ENCODE measurements around the gene DDIT4. TPM values are rescaled to one million over a fixed set of nuclear protein-coding genes. Genes with fewer than 3 reads are reported as not detected.
A peak's percentile ranks its signal among the peaks of the same experiment; 100 is the strongest.

The DDIT4 gene
- total RNA-seq, 1 donor: 52.4 TPM

DNA sequence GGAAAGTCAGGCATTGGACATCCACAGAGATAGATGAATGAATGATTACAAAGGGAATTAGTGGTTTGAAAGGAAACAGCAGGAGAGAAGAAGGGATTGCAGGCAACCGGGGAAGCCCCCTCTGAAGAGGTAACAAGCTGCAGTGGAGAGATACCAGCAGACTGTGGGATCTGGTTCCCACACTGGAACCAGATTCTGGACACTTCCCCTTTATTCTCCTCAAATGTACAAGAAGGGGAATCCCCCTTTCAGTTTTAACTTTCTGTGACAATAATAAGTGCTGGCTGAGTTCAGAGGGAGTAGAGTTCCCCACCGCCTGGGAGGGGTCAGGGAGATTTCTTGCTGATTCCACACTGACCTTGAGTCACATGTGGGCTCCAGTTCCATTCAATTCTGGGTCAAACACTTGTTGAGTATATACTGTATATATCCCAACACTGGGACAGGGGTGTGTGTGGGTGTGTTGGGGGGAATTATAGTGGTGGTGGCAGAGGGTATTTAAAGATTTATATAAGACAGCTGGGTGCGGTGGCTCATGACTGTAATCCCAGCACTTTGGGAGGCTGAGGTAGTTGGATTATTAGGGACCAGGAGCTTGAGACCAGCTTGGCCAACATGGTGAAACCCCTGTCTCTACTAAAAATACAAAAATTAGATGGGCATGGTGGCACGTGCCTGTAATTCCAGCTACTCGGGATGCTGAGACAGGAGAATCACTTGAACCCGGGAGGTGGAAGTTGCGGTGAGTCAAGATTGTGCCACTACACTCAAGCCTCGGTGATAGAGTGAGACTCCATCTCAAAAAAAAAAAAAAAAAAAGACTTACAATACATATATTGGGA is 16.5 kb upstream of the DDIT4 start:
- TF ChIP-seq, protein P1, sequence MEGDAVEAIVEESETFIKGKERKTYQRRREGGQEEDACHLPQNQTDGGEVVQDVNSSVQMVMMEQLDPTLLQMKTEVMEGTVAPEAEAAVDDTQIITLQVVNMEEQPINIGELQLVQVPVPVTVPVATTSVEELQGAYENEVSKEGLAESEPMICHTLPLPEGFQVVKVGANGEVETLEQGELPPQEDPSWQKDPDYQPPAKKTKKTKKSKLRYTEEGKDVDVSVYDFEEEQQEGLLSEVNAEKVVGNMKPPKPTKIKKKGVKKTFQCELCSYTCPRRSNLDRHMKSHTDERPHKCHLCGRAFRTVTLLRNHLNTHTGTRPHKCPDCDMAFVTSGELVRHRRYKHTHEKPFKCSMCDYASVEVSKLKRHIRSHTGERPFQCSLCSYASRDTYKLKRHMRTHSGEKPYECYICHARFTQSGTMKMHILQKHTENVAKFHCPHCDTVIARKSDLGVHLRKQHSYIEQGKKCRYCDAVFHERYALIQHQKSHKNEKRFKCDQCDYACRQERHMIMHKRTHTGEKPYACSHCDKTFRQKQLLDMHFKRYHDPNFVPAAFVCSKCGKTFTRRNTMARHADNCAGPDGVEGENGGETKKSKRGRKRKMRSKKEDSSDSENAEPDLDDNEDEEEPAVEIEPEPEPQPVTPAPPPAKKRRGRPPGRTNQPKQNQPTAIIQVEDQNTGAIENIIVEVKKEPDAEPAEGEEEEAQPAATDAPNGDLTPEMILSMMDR (IDR thresholded peaks at IDR 0.05; ENCODE audit: insufficient read depth, low read length): no peak
- DNase-seq (ENCODE audit: low read depth): peak; percentile 38
- H3K4me3 ChIP-seq (ENCODE audit: low read depth, low read length): no peak overlapping the region

DNA sequence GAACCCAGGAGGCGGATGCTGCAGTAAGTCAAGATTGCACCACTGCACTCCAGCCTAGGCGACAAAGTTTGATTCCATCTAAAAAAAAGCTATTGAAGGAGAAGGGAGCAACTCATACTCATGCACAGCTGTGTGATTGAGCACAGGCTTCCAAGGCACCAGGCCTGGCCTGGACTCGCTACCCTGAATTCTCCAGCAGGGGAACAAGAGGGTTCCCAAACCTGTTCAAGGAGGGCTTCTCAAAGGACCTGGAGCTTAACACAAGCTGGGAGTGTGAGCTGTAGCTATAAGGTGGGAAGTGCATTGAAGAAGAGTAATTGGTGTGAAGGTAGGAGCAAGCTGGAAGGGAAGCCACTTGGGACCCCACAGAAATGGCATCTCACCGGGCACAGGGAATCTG is 15.1 kb upstream of the DDIT4 start:
- DNase-seq (ENCODE audit: low read depth): no peak
- TF ChIP-seq, protein P1 (IDR thresholded peaks at IDR 0.05; ENCODE audit: insufficient read depth, low read length): no peak
- H3K4me3 ChIP-seq (ENCODE audit: low read depth, low read length): no peak overlapping the region

DNA sequence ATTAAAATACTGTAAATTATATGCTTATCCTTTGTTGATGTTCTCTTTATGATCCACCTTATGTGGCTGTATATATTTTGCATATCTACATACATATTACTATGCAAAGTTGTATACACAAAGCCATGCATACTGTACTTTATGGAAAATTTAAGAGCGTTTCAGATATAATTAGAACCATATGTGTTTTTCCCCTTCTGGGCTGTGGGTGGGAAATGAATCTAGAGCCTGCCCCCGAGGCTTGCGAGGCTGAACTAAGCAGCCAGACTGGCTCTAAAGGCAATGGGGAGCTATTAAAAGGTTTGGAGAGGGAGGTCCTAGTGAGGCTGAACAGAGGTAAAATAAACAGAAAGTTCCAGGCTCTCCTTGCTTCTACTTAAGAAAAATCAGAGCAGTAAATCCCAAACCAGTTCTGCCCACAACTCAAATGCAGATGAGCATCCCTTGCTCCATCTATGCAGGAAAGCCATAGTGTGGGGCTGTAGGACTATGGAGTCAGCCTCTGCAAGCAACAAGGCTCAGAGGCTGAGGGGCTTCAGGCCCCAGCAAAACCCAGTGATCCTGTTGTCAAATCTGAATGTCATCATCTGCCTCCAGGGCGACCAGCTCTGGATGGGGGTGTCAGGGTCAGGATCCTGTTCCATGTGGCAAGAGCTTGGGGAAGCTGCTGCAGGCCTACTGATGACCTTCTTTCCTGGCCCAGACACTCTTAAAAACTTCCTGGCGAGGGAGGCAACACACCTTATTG is 14.1 kb upstream of the DDIT4 start:
- H3K4me3 ChIP-seq (ENCODE audit: low read depth, low read length): no peak overlapping the region
- DNase-seq (ENCODE audit: low read depth): peak; percentile 81
- TF ChIP-seq, protein P1 (IDR thresholded peaks at IDR 0.05; ENCODE audit: insufficient read depth, low read length): no peak

DNA sequence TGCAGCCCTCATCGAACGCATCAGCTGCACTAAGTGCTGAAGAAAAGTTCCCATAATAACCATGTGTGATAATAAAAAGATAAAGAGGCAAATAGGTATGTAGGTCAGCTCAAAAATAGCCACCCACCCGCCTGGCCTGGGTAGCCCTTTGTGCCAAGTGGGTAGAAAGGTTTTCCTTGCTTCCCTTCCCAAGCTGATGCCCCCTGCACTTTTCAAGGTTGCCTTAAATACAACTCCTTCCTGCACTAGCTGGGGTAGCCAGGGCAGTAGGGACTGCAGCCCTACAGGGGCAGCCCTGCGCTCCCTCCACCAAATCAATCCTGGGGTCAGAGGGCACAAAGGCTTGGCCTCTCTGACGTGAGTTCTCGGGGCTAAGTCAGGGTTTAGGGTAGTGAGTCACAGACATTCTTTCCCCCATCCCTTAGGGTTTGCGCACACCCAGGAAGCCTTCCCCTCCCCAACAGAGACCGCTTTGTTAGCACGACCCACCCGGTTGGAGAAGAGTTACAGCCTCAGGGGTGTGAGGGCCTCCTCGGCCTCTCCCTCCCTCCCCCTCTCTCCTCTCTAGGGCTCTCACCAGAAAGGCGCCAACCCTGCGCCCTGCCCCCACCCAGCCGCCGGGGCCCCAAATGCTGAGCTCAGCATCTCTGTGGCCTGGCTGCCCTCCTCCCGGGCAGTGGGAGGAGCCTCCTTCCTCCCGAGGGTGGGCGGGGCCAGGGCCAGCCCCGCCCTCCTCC is 13.3 kb upstream of the DDIT4 start:
- peak overlapping the region; percentile 22 for H3K4me3 ChIP-seq (ENCODE audit: low read depth, low read length)
- TF ChIP-seq, protein P1 (IDR thresholded peaks at IDR 0.05; ENCODE audit: insufficient read depth, low read length): no peak
- peak; percentile 72 for DNase-seq (ENCODE audit: low read depth)

DNA sequence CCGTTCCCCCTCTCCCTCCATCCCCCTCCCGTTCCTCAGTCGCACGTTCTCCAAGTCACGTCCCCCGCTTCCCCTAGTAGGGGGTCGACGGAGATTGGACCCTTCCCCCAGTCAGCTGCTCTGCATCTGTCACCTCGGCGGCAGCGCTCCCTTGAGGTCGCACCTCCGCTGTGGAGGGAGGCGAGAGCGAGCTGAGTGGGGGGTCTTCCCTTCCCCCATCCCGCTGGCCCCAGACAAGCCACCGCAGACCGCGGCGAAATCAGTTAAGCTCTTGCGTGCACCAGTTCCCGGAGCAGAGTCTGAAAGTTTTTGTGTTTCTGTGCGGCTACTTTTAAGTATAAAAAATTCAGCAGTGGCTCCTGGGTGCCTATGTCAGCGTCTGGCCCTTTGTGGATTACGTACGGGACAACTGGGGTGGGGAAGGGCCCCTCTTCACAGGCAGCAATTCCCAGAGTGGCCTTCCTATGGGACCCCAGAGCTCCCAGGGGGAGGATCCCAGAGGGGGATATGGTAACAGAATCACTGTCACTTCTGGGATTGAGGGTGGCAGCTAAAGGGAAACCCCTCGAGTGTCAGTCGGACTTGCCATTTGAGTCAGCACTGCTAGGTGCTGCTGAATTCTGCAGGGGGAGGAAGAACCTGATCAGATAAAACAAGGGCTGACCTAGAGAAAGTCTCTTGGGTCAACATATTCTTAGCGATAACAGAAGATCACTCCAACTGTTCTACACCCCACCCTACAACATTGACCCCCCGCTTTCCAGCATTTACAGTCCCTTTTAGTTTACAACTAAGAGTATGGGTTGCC is 12.5 kb upstream of the DDIT4 start:
- TF ChIP-seq, protein P1 (IDR thresholded peaks at IDR 0.05; ENCODE audit: insufficient read depth, low read length): no peak
- H3K4me3 ChIP-seq (ENCODE audit: low read depth, low read length): peak overlapping the region; percentile 63
- peak; percentile 53 for DNase-seq (ENCODE audit: low read depth)

All from fibroblast of the aortic adventitia (primary cell).